Frontal cortex (tissue), 4 donors: ENCODE results near the gene SNTG2. TPM values are rescaled to one million over a fixed set of nuclear protein-coding genes. Genes with fewer than 3 reads are reported as not detected.

ENCODE experiments used
- DNase-seq, 2 donors: peaks; one replicate each; pipeline ENCODE4 v3.0.0; 2012; ENCODE audit warnings: low spot score in 2 of 2
- FAIRE-seq: peaks from 2 replicates; lab custom pipeline; 2012; peaks lifted over from hg19 to GRCh38; lab: Jason Lieb, UNC
- total RNA-seq: library from RNA; depleted of rRNA; stranded (reverse); fragments of >200 nt; gene quantifications from one replicate; pipeline ENCODE4 v1.2.3, GENCODE V29; 2014
- donor health status: control.
- donor health status: control.
- donor health status: control.

The SNTG2 gene
- total RNA-seq, 1 donor from 2014 or later = 4.5 TPM

GRCh38 chr2:1287427-1287826, 336.8 kb downstream of the SNTG2 start:
- FAIRE-seq (no peak), DNase-seq (no peak)

GRCh38 chr2:1294900-1295299, 344.3 kb downstream of the SNTG2 start:
- DNase-seq (no peak), FAIRE-seq (no peak)

DNA sequence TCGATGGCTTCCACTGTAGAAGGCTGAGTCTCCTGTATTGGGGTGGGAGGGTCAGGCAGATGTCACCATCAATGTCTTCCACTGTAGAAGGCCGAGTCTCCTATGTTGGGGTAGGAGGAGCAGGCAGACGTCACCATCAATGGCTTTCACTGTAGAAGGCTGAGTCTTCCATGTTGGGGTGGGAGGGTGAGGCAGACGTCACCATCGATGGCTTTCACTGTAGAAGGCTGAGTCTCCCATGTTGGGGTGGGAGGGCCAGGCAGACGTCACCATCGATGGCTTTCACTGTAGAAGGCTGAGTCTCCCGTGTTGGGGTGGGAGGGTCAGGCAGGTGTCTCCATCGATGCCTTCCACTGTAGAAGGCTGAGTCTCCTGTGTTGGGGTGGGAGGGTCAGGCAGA, 345.1 kb downstream of the SNTG2 start:
- FAIRE-seq (no peak), DNase-seq (no peak)

DNA sequence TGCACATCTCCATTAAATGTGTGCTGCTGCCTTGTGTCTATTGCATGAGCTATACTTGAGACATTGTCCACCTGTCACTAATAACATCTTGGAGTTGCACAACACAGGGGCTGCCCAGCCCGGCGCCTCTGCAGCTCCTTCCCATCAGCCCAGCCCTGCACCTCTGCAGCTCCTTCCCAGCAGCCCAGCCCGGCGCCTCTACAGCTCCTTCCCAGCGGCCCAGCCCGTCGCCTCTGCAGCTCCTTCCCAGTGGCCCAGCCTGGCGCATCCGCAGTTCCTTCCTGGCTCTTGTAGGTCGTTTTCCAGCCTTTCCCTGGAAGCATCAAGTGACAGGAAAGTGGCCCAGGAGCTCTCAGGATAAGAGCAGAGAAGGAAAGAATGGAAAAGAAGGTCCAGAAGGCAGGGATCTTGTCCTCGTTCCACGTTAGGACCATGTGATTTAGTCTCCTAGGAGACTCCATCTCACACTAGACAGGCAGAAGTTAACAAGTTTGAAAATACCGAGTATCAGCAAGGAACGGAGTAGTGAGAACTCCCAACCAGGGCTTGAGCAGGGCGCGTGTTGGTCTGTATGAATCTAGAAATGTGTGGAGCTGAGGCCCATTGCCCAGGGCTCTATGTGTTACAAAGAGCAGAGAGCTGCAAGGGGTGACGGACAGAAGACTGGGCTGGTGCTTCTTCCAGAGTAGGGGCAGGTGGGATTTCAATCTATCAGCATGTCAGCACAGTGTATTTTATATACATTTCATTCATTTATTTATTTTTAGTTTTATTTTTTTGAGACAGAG, 346.9 kb downstream of the SNTG2 start:
- no peak for DNase-seq
- FAIRE-seq = no peak

DNA sequence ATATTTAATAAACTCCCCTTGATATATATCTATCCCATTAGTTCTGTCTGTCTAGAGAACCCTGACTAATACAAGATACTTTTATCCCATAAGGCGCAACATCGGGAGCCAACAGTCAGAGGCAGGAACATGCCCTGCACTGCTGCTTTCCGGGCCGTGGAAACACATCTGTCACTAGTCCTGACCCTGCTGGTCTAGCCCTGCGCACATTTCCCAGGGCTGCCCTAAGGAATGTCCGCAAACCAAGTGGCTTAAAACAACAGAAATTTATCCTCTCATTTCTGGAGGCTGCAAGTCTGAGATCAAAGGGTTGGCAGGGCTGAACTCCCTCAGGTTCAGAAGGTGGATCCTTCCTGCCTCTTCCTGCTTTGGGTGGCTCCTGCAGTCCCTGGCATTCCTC, 348.4 kb downstream of the SNTG2 start:
- no peak for FAIRE-seq

GRCh38 chr2:1300284-1300683, 349.6 kb downstream of the SNTG2 start:
- FAIRE-seq = no peak
- DNase-seq = no peak

More for the DNA sequence above, 348.4 kb downstream of the SNTG2 start:
- no peak for DNase-seq

GRCh38 chr2:1301056-1301455, 350.4 kb downstream of the SNTG2 start:
- FAIRE-seq (no peak), DNase-seq (no peak)

- no peak for DNase-seq
- FAIRE-seq = no peak
Measured at GRCh38 chr2:1305342-1306013, 354.8 kb downstream of the SNTG2 start.

- FAIRE-seq (no peak), DNase-seq (no peak)
Measured at GRCh38 chr2:1306014-1306686, 355.5 kb downstream of the SNTG2 start.

- no peak for DNase-seq
- FAIRE-seq = no peak
Measured at GRCh38 chr2:1306687-1307516, 356.3 kb downstream of the SNTG2 start.

DNA sequence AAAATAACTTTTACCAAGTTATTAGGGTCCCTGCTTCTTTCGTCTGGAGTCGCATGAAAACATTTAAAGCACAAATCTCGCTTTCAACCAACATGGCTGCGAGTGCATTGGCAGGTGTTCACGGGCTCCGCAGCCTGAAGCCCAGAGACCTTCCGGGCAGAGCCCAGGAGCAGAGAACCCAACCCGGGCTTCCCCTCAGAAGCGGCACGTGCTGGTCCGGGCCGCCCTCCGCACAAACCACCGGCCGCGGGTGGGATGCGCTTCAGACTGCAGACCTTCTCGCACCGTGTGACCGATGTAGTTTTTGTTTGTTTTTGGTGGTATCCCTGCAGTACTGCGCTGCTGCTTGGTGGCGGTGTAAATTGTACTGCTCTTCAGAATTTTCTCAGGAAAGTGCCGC, 357.0 kb downstream of the SNTG2 start:
- DNase-seq (no peak), FAIRE-seq (no peak)

DNA sequence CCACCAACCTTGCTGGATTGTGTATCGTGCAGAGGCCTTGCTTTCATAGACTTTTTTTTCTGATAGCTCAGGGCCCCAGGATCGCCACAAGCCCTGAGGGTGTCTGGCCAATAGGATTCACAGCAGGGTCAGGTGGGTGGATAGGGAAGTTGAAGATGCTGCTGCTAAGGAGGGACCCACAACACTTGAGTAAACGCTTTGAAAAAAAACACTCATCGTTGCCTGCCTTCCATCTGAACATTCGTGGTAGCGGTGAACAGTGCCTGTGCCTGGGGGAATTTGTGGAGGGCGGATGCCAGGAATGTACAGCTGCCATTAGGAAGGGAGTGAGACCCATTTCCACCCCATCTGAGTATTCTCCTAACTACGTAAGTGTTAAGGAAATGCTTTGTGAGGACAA, 358.0 kb downstream of the SNTG2 start:
- FAIRE-seq (no peak), DNase-seq (no peak)

GRCh38 chr2:1309507-1309906, 358.9 kb downstream of the SNTG2 start:
- FAIRE-seq = no peak
- DNase-seq = no peak

- DNase-seq (no peak), FAIRE-seq (no peak)
Measured at GRCh38 chr2:1310202-1310601, 359.6 kb downstream of the SNTG2 start.

DNA sequence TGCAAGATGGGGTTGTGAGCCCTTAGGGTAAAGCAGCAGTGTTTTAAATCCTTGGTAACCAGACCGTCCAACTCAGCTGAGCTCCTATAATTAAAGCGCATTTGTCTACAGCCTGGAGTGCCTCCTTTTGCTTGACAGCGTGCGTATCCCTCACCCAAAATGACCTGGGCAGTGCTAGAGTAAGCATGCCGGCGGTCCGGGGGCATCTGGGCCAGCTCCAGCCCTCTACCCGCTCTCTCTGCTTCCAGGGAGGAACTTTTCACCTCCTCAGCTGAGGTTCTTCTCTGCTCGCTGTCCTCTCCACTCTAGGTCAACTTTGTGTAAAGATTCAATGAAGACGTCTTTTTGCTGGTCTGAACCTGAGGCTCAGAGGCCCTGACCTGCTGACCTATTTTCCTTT, 360.2 kb downstream of the SNTG2 start:
- no peak for FAIRE-seq
- no peak for DNase-seq

DNA sequence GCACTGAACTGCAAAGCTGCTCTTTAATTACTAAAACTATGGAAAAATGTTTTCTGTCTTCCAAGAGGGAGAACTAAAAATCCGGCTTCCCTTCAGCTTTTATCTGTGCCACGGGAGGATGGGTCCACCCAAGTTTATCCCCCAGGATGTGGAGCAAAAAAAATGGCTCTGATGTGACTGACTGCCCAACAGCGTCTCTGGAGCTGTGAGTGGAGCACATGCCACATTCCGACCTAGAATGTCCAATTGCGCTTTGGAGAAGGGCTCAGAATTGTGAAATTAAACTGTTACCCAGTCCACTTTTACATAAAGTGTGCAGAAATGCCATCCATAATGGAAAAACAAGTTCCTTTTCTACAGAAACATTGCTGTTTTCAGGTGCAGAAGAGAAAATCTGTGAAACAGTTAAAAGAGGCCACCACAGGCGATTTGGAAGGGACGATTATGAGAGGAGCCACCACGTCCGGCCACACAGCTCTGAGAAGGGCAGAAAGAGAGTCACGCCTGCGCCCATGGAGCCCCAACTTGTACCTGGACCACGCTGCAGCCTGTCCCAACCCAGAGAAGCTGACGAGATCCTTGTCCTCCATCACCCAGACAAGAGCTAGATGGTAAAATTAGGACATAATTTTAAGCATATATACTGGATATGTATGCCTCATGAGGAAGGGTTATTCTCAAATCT, 362.7 kb downstream of the SNTG2 start:
- DNase-seq = no peak
- no peak for FAIRE-seq

- DNase-seq = no peak
- FAIRE-seq = no peak
Measured at GRCh38 chr2:1314254-1314653, 363.6 kb downstream of the SNTG2 start.

GRCh38 chr2:1318366-1319009, 367.8 kb downstream of the SNTG2 start:
- no peak for FAIRE-seq
- no peak for DNase-seq

- FAIRE-seq (no peak), DNase-seq (no peak)
Measured at GRCh38 chr2:1319393-1319792, 368.7 kb downstream of the SNTG2 start.
